Daoy (cell line): ENCODE data around the gene PPARA. TPM values are rescaled to one million over a fixed set of nuclear protein-coding genes. Genes with fewer than 3 reads are reported as not detected.
"Not testable (repeated sequence)": the region's sequence is repeated elsewhere in the genome, so short reads cannot be mapped to it uniquely, and the experiment has no call there.

Source experiments
- DNase-seq: peaks from one replicate; pipeline ENCODE4 v3.0.0-alpha.2; 2015; ENCODE audit warnings: low read depth
- total RNA-seq: library from RNA; depleted of rRNA; stranded (reverse); fragments of >200 nt; shearing (Covaris generic); gene quantifications from 2 replicates; pipeline ENCODE4 v1.2.3, GENCODE V29; 2014

The PPARA gene
- total RNA-seq, 1 experiment from 2014 or later: 1.3 TPM

DNA sequence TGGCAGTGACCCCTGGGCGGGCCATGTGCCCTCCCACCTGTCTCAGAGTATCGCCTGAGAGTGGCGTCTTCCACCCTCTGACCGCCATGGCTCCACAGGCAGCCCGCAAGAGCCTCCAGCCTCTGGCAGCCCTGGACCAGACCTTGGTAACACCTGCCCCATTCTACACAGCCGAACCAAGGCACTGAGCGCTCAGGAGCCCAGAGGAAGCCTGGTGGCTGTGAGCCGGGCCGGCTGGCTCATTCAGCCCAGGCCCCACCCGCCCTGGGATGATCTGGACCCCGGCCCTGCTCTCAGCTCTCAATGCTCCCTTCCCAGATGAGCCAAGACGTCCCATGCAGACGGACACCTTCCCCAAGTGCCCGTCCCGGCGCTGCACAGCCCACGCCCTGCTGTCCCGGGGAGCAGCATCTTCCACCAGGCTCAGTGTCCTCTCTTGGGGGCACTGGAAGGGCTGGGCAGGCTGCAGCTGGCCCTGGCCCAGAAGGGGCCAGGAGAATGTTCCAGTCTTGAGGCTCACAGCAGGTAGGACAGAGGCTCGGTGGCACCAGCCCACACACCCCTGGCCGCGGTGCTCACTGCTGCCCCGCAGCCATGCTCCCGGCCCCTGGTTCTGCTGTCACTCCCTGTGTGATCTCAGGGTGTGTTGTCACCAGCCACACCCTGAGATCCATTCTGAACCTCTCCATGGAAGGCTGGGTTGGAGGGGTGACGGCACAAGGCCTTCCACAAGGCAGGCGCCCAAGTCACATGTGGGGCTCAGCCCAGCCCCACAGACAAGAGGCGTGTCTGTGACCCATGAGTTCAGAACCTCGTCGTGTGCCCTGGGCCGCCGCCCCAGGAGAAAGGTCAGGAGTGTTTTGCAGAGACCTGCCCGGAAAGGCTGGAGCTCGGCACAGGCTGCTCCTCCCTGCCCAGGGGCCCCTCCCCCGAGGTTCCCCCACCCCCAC, 24.2 kb upstream of the PPARA start:
- DNase-seq: no peak

DNA sequence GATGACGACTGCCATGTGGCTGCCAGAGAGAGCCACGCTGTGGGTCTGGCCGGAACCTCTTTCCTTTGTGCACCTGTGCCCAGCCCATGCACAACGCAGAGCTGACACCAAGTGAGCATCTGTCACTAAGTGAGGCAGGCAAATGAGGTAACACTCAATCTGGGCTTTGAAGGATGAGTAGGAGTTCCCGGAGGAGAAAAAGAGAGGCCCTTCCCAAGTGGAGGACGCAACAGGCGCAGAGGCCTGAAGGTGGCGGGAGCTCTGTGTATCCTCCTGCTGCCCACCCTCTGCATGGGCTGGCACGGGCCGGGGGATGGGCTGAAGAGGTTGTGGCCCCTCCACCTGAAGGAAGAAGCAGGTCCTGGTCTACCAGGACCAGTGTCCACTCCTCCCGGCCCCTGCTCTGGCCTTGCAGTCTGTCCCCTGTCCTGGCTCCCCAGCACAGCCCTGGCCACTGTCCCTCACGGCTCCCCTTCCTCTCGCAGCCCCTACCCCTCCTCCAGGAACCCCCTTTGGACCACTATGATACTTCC, 23.4 kb upstream of the PPARA start:
- no peak for DNase-seq

DNA sequence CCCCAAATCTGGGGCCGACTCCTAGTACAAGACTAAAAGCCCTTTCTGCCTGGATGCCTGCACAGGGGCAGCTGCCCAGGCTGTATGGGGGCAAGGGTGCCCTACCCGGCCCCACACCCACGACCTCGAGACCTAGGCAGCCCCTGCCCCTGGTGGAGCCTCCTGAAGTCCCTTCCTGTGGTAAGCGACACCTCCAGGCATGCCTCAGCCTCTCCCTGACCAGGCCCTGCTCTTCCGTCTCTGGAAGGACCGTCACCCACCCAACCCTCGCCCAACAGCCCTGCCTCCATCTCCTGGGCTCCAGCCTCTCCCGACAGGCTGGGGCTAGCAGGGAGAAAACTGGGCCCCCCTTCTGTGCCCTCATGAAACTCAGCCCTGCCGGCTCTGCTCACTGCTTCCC, 22.8 kb upstream of the PPARA start:
- DNase-seq: no peak

DNA sequence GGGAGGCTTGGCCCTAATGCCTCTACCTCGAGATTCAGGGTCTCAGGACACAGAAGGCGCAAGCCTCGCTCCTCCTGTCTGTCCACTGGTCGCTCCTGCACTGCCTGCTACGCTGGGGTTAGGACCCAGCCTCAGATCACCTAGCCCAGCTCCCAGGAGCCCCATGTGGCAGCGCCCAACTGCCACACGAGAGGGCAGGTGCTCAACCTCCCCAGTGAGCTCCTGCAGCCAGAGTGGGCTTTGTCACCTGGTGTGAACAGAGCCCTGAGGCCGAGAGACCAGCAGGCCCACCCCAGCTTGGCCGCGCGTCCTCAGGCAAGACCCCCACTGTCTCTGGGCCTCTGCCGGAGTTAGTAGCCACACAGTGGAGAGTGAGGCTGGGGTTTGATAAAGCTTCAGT, 21.7 kb upstream of the PPARA start:
- no peak for DNase-seq

- no peak for DNase-seq
These were observed 20.8 kb upstream of the PPARA start for GRCh38 chr22:46129390-46130041.

DNA sequence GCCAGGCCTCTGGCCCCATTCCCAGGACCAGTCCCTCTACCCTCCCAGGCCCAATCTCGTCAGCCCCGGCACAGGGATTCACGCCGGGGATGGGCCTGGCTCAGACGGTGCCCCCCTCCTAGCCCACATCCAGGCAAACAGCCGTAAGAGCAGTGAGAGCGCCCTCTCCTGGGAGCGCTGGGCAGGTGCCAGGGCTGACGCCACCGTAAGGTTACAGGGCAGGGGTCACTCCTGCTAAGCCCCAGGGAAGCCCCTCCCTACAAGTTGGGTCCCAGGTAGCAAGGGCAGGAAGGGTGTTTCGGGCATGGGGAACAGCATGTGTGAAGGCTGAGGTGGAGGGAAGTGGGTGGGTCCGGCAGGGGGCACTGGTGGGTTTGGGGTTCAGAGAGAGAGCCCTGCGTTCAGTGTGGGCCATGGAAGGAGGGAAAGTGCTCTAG, 19.2 kb upstream of the PPARA start:
- no peak for DNase-seq

- DNase-seq: not testable (repeated sequence)
These were observed 18.0 kb upstream of the PPARA start for GRCh38 chr22:46132193-46132829.

GRCh38 chr22:46132830-46133587, 17.3 kb upstream of the PPARA start:
- DNase-seq: no peak

- no peak for DNase-seq
These were observed 16.8 kb upstream of the PPARA start for GRCh38 chr22:46133588-46133855.

GRCh38 chr22:46134111-46134705, 16.1 kb upstream of the PPARA start:
- no peak for DNase-seq

- DNase-seq: no peak
These were observed 14.5 kb upstream of the PPARA start for GRCh38 chr22:46135611-46136485.

- DNase-seq: no peak
These were observed 13.7 kb upstream of the PPARA start for GRCh38 chr22:46136486-46137217.

DNA sequence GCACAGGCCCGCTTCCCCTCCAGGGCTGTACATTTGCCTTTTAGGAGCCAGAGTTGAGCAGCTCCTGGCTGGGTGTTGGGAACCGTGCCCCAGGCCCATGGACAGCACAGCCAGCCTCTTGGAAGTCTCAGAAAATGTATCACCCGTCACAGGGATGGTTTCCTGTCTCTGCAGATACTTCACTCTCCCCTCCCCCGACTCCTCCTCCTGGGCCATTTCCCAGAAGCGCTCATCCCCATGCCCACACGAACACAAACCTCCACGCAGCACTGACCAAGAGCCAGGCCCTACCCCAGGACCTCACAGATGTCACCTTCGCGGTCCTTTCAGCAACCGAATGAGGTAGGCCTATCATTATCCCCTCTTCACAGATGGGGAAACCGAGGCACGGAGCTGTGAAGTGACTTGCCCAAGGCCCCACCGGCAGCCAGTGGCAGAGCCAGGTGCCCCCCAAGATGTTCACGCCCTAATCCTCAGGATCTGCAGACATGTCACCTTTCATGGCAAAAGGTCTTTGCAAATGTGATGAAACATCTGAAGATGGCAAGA, 13.0 kb upstream of the PPARA start:
- DNase-seq: no peak

- DNase-seq: no peak
These were observed 12.1 kb upstream of the PPARA start for GRCh38 chr22:46138058-46138797.

DNA sequence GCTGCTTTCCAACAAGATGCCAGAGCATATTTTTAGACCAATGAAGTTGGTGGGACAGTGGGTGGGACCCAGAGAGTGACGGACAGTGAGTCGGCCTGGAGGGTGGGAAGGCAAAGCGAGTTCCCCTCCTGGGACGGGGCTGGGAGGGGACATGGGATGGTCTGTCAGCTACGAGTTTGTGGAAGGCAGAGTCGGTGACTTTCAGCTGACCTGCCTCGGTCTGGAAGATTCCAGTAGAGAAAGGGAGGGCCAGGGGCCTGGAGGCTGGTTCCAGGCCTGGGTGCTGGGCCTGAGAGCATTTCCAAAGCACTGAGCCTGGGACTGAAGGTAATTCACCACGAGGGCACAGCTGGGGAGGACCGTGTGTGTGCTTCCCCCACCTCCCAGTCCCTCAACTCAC, 10.9 kb upstream of the PPARA start:
- not testable (repeated sequence) for DNase-seq

- no peak for DNase-seq
These were observed 10.4 kb upstream of the PPARA start for GRCh38 chr22:46139895-46140350.

- DNase-seq: no peak
These were observed 9.1 kb upstream of the PPARA start for GRCh38 chr22:46140989-46141928.
